RWPE2 (cell line): ENCODE data around the gene IL1RAPL1.

Experiments used
- ATAC-seq: fragments of 200-7000 bp; cut with Tn5 transposase; 3 replicates; pipeline ENCODE4 v1.9.1; 2021; ENCODE audit warnings: low read depth
- DNase-seq: peaks from one replicate; pipeline ENCODE4 v3.0.0-alpha.2; 2020; ENCODE audit warnings: low spot score
- H3K27ac ChIP-seq: fragments of 450-650 bp; 2 replicates; pipeline ENCODE4 v1.5.1; 2017; ENCODE audit warnings: mild to moderate bottlenecking; ENCODE audit not compliant: poor library complexity, severe bottlenecking
- H3K27me3 ChIP-seq: fragments of 250-450 bp; sonication (Bioruptor Pico); 2 replicates; pipeline ENCODE4 v1.5.1; 2021; ENCODE audit warnings: mild to moderate bottlenecking, moderate library complexity; ENCODE audit not compliant: insufficient read depth, poor library complexity, severe bottlenecking
- H3K36me3 ChIP-seq: fragments of 250-450 bp; sonication (Bioruptor Pico); 2 replicates; pipeline ENCODE4 v1.5.1; 2020; ENCODE audit warnings: low read depth, mild to moderate bottlenecking, moderate library complexity
- H3K4me1 ChIP-seq: fragments of 250-450 bp; sonication (Bioruptor Pico); 2 replicates; pipeline ENCODE4 v1.5.1; 2021; ENCODE audit warnings: mild to moderate bottlenecking, moderate library complexity; ENCODE audit not compliant: insufficient read depth, poor library complexity, severe bottlenecking
- H3K4me3 ChIP-seq: fragments of 250-450 bp; sonication (Bioruptor Pico); 2 replicates; pipeline ENCODE4 v1.5.1; 2021; ENCODE audit warnings: mild to moderate bottlenecking, moderate library complexity; ENCODE audit not compliant: severe bottlenecking
- H3K9me3 ChIP-seq: fragments of 250-450 bp; sonication (Bioruptor Pico); 2 replicates; pipeline ENCODE4 v1.5.1; 2021; ENCODE audit warnings: mild to moderate bottlenecking, moderate library complexity; ENCODE audit not compliant: severe bottlenecking
- TF ChIP-seq, protein P1 (sequence below): fragments of 450-650 bp; IDR thresholded peaks from one replicate; pipeline ENCODE4 v1.5.1; 2017; ENCODE audit warnings: mild to moderate bottlenecking, moderate library complexity; ENCODE audit not compliant: poor library complexity, severe bottlenecking

Gene IL1RAPL1

GRCh38 chrX:28585767-28586166 lies 1.5 kb upstream of the IL1RAPL1 start:
- no peak for DNase-seq
- Histone ChIP-seq H3K4me3 (no peak overlapping the region), H3K4me1 (no peaks in the 10 kb centered on the region), H3K36me3 (no peaks in the 10 kb centered on the region), H3K27me3 (no peaks in the 10 kb centered on the region), H3K27ac (no peak overlapping the region), H3K9me3 (no peaks in the 10 kb centered on the region)
- TF ChIP-seq, protein P1, sequence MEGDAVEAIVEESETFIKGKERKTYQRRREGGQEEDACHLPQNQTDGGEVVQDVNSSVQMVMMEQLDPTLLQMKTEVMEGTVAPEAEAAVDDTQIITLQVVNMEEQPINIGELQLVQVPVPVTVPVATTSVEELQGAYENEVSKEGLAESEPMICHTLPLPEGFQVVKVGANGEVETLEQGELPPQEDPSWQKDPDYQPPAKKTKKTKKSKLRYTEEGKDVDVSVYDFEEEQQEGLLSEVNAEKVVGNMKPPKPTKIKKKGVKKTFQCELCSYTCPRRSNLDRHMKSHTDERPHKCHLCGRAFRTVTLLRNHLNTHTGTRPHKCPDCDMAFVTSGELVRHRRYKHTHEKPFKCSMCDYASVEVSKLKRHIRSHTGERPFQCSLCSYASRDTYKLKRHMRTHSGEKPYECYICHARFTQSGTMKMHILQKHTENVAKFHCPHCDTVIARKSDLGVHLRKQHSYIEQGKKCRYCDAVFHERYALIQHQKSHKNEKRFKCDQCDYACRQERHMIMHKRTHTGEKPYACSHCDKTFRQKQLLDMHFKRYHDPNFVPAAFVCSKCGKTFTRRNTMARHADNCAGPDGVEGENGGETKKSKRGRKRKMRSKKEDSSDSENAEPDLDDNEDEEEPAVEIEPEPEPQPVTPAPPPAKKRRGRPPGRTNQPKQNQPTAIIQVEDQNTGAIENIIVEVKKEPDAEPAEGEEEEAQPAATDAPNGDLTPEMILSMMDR, result no peak
- ATAC-seq, result no peak

- H3K4me3 ChIP-seq, result no peak overlapping the region
- no peak for ATAC-seq
- H3K4me1 ChIP-seq, result no peaks in the 10 kb centered on the region
- no peaks in the 10 kb centered on the region for H3K36me3 ChIP-seq
- DNase-seq, result no peak
- no peaks in the 10 kb centered on the region for H3K9me3 ChIP-seq
- no peaks in the 10 kb centered on the region for H3K27me3 ChIP-seq
- TF ChIP-seq, protein P1, result no peak
- H3K27ac ChIP-seq, result no peak overlapping the region
Observed at GRCh38 chrX:28586286-28586685, 960 bp upstream of the IL1RAPL1 start.

DNA sequence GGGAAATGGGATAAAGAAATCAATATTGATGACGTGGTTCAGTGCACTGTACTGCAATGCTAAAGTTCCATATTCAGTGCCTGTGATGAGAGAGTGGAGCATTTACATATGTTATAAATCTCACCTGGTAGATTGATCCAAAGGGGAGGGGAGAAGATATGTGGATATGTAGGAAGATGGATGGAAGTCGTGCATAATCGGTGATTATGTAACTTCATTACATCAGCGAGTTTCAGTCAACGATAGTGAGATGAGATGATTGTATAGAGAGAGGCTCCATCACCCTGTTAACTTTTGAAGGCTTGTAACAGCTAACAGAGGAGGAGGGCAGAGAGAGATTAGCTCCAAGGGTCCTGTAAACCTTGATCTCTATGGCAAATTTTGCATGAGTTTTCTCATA lies 1.8 kb downstream of the IL1RAPL1 start:
- no peaks in the 10 kb centered on the region for H3K36me3 ChIP-seq
- H3K4me3 ChIP-seq, result no peak overlapping the region
- no peaks in the 10 kb centered on the region for H3K9me3 ChIP-seq
- H3K27ac ChIP-seq, result no peak overlapping the region
- ATAC-seq, result no peak
- no peak for DNase-seq
- TF ChIP-seq, protein P1, result no peak
- no peaks in the 10 kb centered on the region for H3K27me3 ChIP-seq
- no peaks in the 10 kb centered on the region for H3K4me1 ChIP-seq

GRCh38 chrX:28590396-28590795 lies 3.1 kb downstream of the IL1RAPL1 start:
- Histone ChIP-seq H3K4me3 (no peak overlapping the region), H3K4me1 (no peaks in the 10 kb centered on the region)

DNA sequence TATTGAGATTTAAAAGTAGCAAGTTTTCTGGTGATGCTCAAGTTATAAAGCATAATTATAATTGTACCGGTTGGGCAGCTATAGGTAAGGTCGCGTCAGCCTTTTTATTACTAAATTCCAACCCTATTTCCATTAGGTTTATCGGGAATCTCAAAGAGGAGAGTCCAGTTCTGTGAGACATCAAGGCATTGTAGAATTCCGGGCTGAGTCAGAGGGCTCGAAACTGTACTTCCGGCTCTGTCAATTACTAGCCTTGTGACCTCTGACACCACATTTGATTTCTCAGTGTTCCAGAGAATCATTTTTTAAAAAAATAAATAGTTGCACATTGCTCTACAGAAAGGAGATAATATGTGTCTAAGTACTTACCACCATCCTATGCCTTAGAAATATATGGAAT lies 4.3 kb downstream of the IL1RAPL1 start:
- TF ChIP-seq, protein P1, result no peak
- no peak overlapping the region for H3K4me3 ChIP-seq
- H3K4me1 ChIP-seq, result no peaks in the 10 kb centered on the region
- no peaks in the 10 kb centered on the region for H3K9me3 ChIP-seq
- no peak overlapping the region for H3K27ac ChIP-seq
- ATAC-seq (no peak), DNase-seq (no peak)
- no peaks in the 10 kb centered on the region for H3K36me3 ChIP-seq
- no peaks in the 10 kb centered on the region for H3K27me3 ChIP-seq

More at GRCh38 chrX:28590396-28590795, 3.1 kb downstream of the IL1RAPL1 start:
- ATAC-seq (no peak), DNase-seq (no peak)
- TF ChIP-seq, protein P1, result no peak
- H3K36me3 ChIP-seq, result no peaks in the 10 kb centered on the region
- H3K27ac ChIP-seq, result no peak overlapping the region
- no peaks in the 10 kb centered on the region for H3K27me3 ChIP-seq
- no peaks in the 10 kb centered on the region for H3K9me3 ChIP-seq
